ENCODE data around the gene SYT7.

Gene SYT7

DNA sequence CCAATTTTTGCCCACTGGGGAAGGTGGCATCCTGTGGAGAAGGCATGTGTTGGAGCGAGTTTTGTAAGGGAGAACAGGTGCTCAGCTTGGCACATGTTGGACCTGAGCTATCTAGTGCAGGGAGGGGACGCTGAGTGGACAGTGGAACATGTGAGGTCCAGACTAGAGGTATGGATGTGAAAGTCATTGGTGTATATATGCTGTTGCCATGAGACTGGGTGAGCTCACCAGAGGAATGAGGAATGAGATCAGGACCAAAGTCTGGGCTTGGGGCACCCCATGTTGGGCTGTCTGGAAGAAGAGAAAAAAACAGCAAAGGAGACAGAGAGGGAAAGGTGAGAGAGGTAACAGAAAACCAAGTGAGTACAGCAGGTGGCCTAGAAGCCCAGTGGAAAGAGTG, 12.3 kb upstream of the SYT7 start:
- no peak for DNase-seq (ENCODE audit: low read depth)
- TF ChIP-seq, protein P1, sequence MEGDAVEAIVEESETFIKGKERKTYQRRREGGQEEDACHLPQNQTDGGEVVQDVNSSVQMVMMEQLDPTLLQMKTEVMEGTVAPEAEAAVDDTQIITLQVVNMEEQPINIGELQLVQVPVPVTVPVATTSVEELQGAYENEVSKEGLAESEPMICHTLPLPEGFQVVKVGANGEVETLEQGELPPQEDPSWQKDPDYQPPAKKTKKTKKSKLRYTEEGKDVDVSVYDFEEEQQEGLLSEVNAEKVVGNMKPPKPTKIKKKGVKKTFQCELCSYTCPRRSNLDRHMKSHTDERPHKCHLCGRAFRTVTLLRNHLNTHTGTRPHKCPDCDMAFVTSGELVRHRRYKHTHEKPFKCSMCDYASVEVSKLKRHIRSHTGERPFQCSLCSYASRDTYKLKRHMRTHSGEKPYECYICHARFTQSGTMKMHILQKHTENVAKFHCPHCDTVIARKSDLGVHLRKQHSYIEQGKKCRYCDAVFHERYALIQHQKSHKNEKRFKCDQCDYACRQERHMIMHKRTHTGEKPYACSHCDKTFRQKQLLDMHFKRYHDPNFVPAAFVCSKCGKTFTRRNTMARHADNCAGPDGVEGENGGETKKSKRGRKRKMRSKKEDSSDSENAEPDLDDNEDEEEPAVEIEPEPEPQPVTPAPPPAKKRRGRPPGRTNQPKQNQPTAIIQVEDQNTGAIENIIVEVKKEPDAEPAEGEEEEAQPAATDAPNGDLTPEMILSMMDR (conservative IDR thresholded peaks at IDR 0.05; ENCODE audit: low read depth, low read length), result no peak
- H3K4me3 ChIP-seq (ENCODE audit: low read length), result no peak overlapping the region

DNA sequence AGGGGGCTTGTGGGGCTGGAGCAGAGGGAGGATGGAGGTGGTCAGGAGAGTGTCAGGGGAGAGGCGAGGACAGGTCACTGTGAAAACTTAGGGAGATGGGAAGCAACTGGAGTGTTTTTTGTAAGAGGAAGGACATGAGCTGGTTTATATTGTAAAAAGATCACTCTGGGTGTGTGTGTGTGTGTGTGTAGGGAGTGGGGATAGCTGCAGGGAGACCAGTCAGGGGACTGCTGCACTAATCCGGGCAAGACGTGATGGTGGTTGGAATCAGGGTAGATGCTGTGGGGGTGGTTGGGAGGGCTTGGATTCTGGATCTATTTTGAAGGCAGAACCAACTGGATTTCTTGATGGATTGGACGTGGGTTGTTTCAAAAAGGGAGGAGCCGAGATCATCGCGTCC, 11.3 kb upstream of the SYT7 start:
- no peak for DNase-seq (ENCODE audit: low read depth)
- TF ChIP-seq, protein P1 (conservative IDR thresholded peaks at IDR 0.05; ENCODE audit: low read depth, low read length), result no peak
- H3K4me3 ChIP-seq (ENCODE audit: low read length), result no peak overlapping the region

DNA sequence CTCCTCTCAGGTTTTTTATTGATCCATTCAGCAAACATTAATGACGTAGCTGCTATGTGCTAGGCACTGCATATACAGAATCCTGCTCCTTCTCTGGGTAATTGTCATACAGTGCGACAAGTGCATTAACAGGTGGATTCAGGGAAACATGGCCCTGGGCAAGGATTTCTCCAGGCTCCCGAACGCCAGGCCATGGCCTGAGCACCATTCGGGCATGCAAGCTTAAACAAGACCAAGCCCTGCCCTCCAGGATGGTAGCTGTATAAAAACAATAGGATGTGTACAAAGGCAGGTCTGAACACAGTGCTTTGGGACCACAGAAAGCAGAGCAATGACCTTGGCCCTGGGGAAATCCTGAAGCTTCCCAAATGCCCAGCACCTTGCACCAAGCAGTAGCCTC, 9.1 kb upstream of the SYT7 start:
- TF ChIP-seq, protein P1 (conservative IDR thresholded peaks at IDR 0.05; ENCODE audit: low read depth, low read length), result no peak

DNA sequence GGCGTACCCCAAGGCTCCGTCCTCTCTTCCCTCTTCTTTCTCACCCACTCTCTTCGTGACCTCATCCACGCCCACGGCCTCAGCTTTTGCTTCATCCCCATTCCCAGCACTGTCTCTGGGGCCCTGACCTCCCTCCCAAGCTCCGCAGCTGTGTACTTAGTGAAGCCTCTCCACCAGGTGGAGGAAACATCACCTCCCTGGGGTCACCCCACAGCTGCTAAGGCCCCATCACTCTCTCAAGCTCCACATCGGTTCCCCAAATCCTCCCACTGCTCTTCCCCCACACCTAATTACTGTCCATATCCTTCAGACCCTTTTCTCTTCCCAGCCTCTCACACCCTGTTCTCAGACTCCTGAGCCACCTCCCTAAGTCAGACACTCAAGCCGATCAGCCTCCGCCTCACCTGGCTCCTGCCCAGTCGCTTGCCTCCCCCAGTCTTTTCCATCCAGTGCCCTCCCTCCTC, 7.9 kb upstream of the SYT7 start:
- no peak for DNase-seq (ENCODE audit: low read depth)
- no peak overlapping the region for H3K4me3 ChIP-seq (ENCODE audit: low read length)

More for the DNA sequence above, 9.1 kb upstream of the SYT7 start:
- no peak overlapping the region for H3K4me3 ChIP-seq (ENCODE audit: low read length)
- DNase-seq (ENCODE audit: low read depth), result no peak

DNA sequence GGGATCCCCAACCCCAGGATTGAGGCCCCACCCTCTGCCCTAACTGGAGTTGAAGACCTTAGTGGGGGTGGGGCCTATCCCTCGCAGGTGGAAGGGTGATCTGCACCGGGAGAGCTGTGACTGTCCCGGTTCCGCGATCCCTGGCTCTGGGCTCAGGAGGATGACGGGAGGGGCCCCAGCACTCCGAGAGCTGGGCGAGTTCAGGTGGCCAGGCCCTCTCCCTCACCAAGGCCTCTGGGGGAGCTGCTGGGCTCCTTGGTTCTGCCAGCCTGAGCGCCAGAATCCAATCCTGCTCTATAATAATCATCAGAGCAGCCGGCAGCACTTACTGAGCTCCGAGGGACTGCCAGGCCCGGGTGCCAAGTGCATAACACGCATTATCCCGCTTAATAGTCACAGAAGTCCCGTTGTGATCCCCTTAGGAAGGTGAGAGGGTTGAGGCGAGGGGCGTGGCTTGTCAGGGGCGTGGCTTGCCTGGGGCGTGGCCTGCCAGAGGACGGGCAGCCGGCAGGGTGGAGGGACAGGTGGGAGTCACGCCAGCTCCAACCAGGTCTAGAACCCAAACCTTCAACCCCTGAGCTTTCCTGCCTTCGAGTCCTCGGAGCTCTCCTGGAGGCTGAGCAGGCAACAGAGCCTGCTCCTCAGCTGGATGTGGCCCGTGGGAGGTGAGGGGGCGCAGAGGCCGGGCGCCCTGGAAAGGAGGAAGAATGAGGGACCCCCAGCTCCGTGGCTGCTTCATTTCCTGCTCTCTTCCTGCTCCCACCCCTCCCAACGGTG, 7.3 kb upstream of the SYT7 start:
- TF ChIP-seq, protein P1 (conservative IDR thresholded peaks at IDR 0.05; ENCODE audit: low read depth, low read length), result peak; percentile 38
- peak overlapping the region; percentile 32 for H3K4me3 ChIP-seq (ENCODE audit: low read length)
- DNase-seq (ENCODE audit: low read depth), result no peak

More for the DNA sequence above, 7.9 kb upstream of the SYT7 start:
- TF ChIP-seq, protein P1 (conservative IDR thresholded peaks at IDR 0.05; ENCODE audit: low read depth, low read length), result no peak

DNA sequence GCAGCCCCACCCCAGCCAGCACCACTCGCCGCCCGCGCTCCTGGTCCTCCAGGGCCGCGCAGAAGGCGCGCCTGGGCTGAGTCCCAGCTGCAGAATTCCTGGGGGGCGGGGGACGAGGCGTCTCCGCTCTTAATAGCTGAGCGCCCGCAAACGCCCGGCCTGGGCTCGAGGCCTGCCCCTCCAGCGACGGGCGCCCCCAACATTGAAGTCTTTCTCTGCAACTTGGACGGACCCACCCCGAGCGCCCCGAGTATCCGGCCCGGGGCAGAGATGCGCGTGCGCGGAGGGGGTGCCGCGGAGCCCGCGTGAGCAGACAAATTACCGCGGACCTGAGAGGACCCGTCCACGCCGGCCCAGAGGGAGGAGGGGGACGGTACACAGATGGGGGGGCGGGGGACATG, 6.7 kb upstream of the SYT7 start:
- TF ChIP-seq, protein P1 (conservative IDR thresholded peaks at IDR 0.05; ENCODE audit: low read depth, low read length), result no peak
- no peak for DNase-seq (ENCODE audit: low read depth)
- peak overlapping the region; percentile 32 for H3K4me3 ChIP-seq (ENCODE audit: low read length)
